H9 (cell line): Measurements from ENCODE around the gene TENM4. TPM values are rescaled to one million over a fixed set of nuclear protein-coding genes. Genes with fewer than 3 reads are reported as not detected.

ENCODE experiments used
- DNase-seq: peaks from one replicate; pipeline ENCODE4 v3.0.0-alpha.2; 2017
- H2AFZ ChIP-seq: one replicate; pipeline ENCODE4 v1.6.1; 2013; ENCODE audit warnings: mild to moderate bottlenecking, low read length, control low read depth, moderate library complexity
- H2AK5ac ChIP-seq: 2 replicates; pipeline ENCODE4 v1.6.1; 2013; ENCODE audit warnings: low read length, control low read depth, mixed read lengths; ENCODE audit not compliant: insufficient read length
- H2BK120ac ChIP-seq: one replicate; pipeline ENCODE4 v1.6.1; 2013; ENCODE audit warnings: low read depth, mild to moderate bottlenecking, low read length, control low read depth, inconsistent platforms; ENCODE audit not compliant: poor library complexity, severe bottlenecking
- H2BK12ac ChIP-seq: 2 replicates; pipeline ENCODE4 v1.6.1; 2013; ENCODE audit warnings: low read length, control low read depth, mixed read lengths, low read depth; ENCODE audit not compliant: insufficient read length
- H2BK15ac ChIP-seq: 2 replicates; pipeline ENCODE4 v1.6.1; 2013; ENCODE audit warnings: low read depth, low read length, control low read depth
- H2BK20ac ChIP-seq: one replicate; pipeline ENCODE4 v1.6.1; 2013; ENCODE audit warnings: low read depth, mild to moderate bottlenecking, low read length, control low read depth, inconsistent platforms; ENCODE audit not compliant: poor library complexity, severe bottlenecking
- H2BK5ac ChIP-seq: 2 replicates; pipeline ENCODE4 v1.6.1; 2013; ENCODE audit warnings: low read length, control low read depth, mixed read lengths; ENCODE audit not compliant: insufficient read length
- H3K14ac ChIP-seq: 2 replicates; pipeline ENCODE4 v1.6.1; 2013; ENCODE audit warnings: low read length, control low read depth; ENCODE audit not compliant: insufficient read depth
- H3K18ac ChIP-seq: 2 replicates; pipeline ENCODE4 v1.6.1; 2013; ENCODE audit warnings: low read depth, mild to moderate bottlenecking, mixed read lengths, low read length, control low read depth; ENCODE audit not compliant: insufficient read length
- H3K23ac ChIP-seq: 2 replicates; pipeline ENCODE4 v1.6.1; 2013; ENCODE audit warnings: low read length, control low read depth, mixed read lengths, low read depth; ENCODE audit not compliant: insufficient read length
- H3K23me2 ChIP-seq: 2 replicates; pipeline ENCODE4 v1.6.1; 2013; ENCODE audit warnings: low read depth, mild to moderate bottlenecking, mixed read lengths, low read length, control low read depth; ENCODE audit not compliant: insufficient read length, poor library complexity, severe bottlenecking
- H3K27ac ChIP-seq: 2 replicates; pipeline ENCODE4 v1.5.1; 2013; ENCODE audit warnings: low read length, control low read depth, mixed read lengths, low read depth; ENCODE audit not compliant: insufficient read length
- H3K27me3 ChIP-seq: 2 replicates; pipeline ENCODE4 v1.6.1; 2013; ENCODE audit warnings: low read length, control low read depth, inconsistent platforms; ENCODE audit not compliant: insufficient read depth
- H3K4ac ChIP-seq: 2 replicates; pipeline ENCODE4 v1.6.1; 2013; ENCODE audit warnings: low read depth, mild to moderate bottlenecking, control low read depth, inconsistent platforms, low read length, moderate library complexity
- H3K4me1 ChIP-seq: 2 replicates; pipeline ENCODE4 v1.6.1; 2013; ENCODE audit warnings: low read length, control low read depth, inconsistent platforms; ENCODE audit not compliant: insufficient read depth
- H3K4me2 ChIP-seq: 2 replicates; pipeline ENCODE4 v1.6.1; 2013; ENCODE audit warnings: low read length, control low read depth, mixed read lengths; ENCODE audit not compliant: insufficient read length, insufficient read depth
- H3K56ac ChIP-seq: 2 replicates; pipeline ENCODE4 v1.6.1; 2013; ENCODE audit warnings: low read depth, mild to moderate bottlenecking, mixed read lengths, low read length, control low read depth; ENCODE audit not compliant: insufficient read length
- H3K79me1 ChIP-seq: 2 replicates; pipeline ENCODE4 v1.6.1; 2013; ENCODE audit warnings: low read depth, mild to moderate bottlenecking, moderate library complexity, low read length, control low read depth, inconsistent platforms; ENCODE audit not compliant: insufficient read depth, poor library complexity, severe bottlenecking
- H3K79me2 ChIP-seq: 2 replicates; pipeline ENCODE4 v1.6.1; 2013; ENCODE audit warnings: low read length, control low read depth, inconsistent platforms; ENCODE audit not compliant: insufficient read depth
- H3K9ac ChIP-seq: 2 replicates; pipeline ENCODE4 v1.6.1; 2013; ENCODE audit warnings: low read length, control low read depth, mixed read lengths; ENCODE audit not compliant: insufficient read length; ENCODE audit errors: extremely low read depth
- H3K9me3 ChIP-seq: one replicate; pipeline ENCODE4 v1.6.1; 2013; ENCODE audit warnings: low read depth, low read length, inconsistent platforms; ENCODE audit not compliant: control insufficient read depth
- H3T11ph ChIP-seq: one replicate; pipeline ENCODE4 v1.6.1; 2013; ENCODE audit warnings: mild to moderate bottlenecking, low read length, control low read depth, inconsistent platforms
- H4K20me1 ChIP-seq: one replicate; pipeline ENCODE4 v1.6.1; 2013; ENCODE audit not compliant: control insufficient read depth, insufficient read length, insufficient read depth
- H4K5ac ChIP-seq: 2 replicates; pipeline ENCODE4 v1.6.1; 2013; ENCODE audit warnings: low read depth, mild to moderate bottlenecking, mixed read lengths, low read length, control low read depth; ENCODE audit not compliant: insufficient read length
- H4K8ac ChIP-seq: replicated peaks from 2 replicates; pipeline ENCODE4 v1.6.1; 2013; ENCODE audit warnings: low read length, control low read depth, mixed read lengths, low read depth; ENCODE audit not compliant: insufficient read length
- H4K91ac ChIP-seq: 2 replicates; pipeline ENCODE4 v1.6.1; 2013; ENCODE audit warnings: low read depth, mild to moderate bottlenecking, moderate library complexity, mixed read lengths, low read length, control low read depth; ENCODE audit not compliant: insufficient read length
- H3K27ac Mint-ChIP-seq, 3 experiments: 2 replicates in 2 of 3; 3 replicates in 1 of 3; pipeline ENCODE4 v1.8.0; 2020 to 2021; ENCODE audit warnings: mixed read lengths in 3 of 3, mild to moderate bottlenecking in 1 of 3, moderate library complexity in 1 of 3
- H3K27me3 Mint-ChIP-seq: 2 replicates; pipeline ENCODE4 v1.8.0; 2021; ENCODE audit warnings: low read depth, mild to moderate bottlenecking, moderate library complexity, mixed read lengths
- H3K36me3 Mint-ChIP-seq, 3 experiments: 2 replicates in 2 of 3; 3 replicates in 1 of 3; pipeline ENCODE4 v1.8.0; 2020 to 2021; ENCODE audit warnings: low read depth in 3 of 3, mixed read lengths in 3 of 3; ENCODE audit not compliant: insufficient read depth in 1 of 3
- H3K4me1 Mint-ChIP-seq, 2 experiments: 2 replicates each; pipeline ENCODE4 v1.8.0; 2020; ENCODE audit warnings: mixed read lengths in 2 of 2
- H3K4me3 Mint-ChIP-seq, 2 experiments: 2 replicates in 1 of 2; 3 replicates in 1 of 2; pipeline ENCODE4 v1.8.0; 2020 to 2021; ENCODE audit warnings: mild to moderate bottlenecking in 2 of 2, mixed read lengths in 2 of 2, moderate library complexity in 1 of 2
- H3K9me3 Mint-ChIP-seq, 2 experiments: 2 replicates in 1 of 2; 3 replicates in 1 of 2; pipeline ENCODE4 v1.8.0; 2020; ENCODE audit warnings: mild to moderate bottlenecking in 2 of 2, mixed read lengths in 2 of 2, moderate library complexity in 1 of 2
- CTCF ChIP-seq: fragments of 200-600 bp; sonication (generic); conservative IDR thresholded peaks from 3 replicates; pipeline ENCODE4 v1.8.0; 2021; ENCODE audit warnings: antibody characterized with exemption, mild to moderate bottlenecking
- WGBS: extraction: QIAGEN DNeasy Blood & Tissue Kit; methylation state at CpG from one replicate; pipeline ENCODE4 v1.1.7; 2013; ENCODE audit warnings: missing lambda C conversion rate, low lambda C conversion rate, mixed read lengths; ENCODE audit not compliant: insufficient read length; ENCODE audit errors: extremely low coverage; 5-methylcytosine and 5-hydroxymethylcytosine counted together
- total RNA-seq: library from RNA; stranded (reverse); gene quantifications from 2 replicates; pipeline ENCODE4 v1.2.1, GENCODE V29; 2021

Gene TENM4
- total RNA-seq, 1 experiment from 2014 or later, result 4.6 TPM

GRCh38 chr11:79193663-79194310 is 247.0 kb downstream of the TENM4 start:
- Histone ChIP-seq H3K79me2 (no peaks in the 10 kb centered on the region), H4K5ac (no peak overlapping the region), H3K18ac (no peak overlapping the region), H2BK5ac (no peak overlapping the region), H3K23me2 (no peaks in the 10 kb centered on the region), H3K9me3 (no peaks in the 10 kb centered on the region), H2BK12ac (no peak overlapping the region), H3K27me3 (no peaks in the 10 kb centered on the region), H2AFZ (no peak overlapping the region), H2AK5ac (no peak overlapping the region), H2BK120ac (no peak overlapping the region), H2BK15ac (no peak overlapping the region), H3K4me1 (no peaks in the 10 kb centered on the region), H3K56ac (no peak overlapping the region), H3K4me2 (no peak overlapping the region), H4K20me1 (no peaks in the 10 kb centered on the region), H3K9ac (no peak overlapping the region), H3K23ac (no peak overlapping the region), H3K79me1 (no peaks in the 10 kb centered on the region), H3T11ph (no peak overlapping the region), H3K14ac (no peak overlapping the region), H2BK20ac (no peak overlapping the region), H3K4ac (no peak overlapping the region), H4K8ac (no peak overlapping the region), H4K91ac (no peak overlapping the region), H3K27ac (no peak overlapping the region)
- no CpG with 5 or more reads among the region's 7 CpGs for WGBS
- no peak overlapping the region for H3K4me3 Mint-ChIP-seq
- no peak for TF ChIP-seq CTCF
- peaks cover 9% of the 10 kb centered on the region for H3K27me3 Mint-ChIP-seq
- peaks cover 0 to 14% (median 5%) of the 10 kb centered on the region in 3 experiments; a peak in 4 of 7 replicates for H3K36me3 Mint-ChIP-seq
- no peak overlapping the region for H3K27ac Mint-ChIP-seq
- no peaks in the 10 kb centered on the region for H3K4me1 Mint-ChIP-seq
- no peak for DNase-seq
- H3K9me3 Mint-ChIP-seq, result peaks cover 6 to 12% of the 10 kb centered on the region in 2 experiments; a peak in 4 of 5 replicates
